ENCODE data around the gene CDC42SE1.

- TF ChIP-seq CTCF (IDR thresholded peaks at IDR 0.05; ENCODE audit: low read depth, low read length) (no peak), POLR2A (IDR thresholded peaks at IDR 0.05; ENCODE audit: extremely low read depth, insufficient read length) (no peak), MYC (IDR thresholded peaks at IDR 0.05; ENCODE audit: low read depth, low read length) (no peak)
- TF ChIP-seq, protein P1, sequence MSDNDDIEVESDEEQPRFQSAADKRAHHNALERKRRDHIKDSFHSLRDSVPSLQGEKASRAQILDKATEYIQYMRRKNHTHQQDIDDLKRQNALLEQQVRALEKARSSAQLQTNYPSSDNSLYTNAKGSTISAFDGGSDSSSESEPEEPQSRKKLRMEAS (IDR thresholded peaks at IDR 0.05; ENCODE audit: low read depth, low read length), result no peak
Measured at GRCh38 chr1:151054971-151055547, 4.4 kb downstream of the CDC42SE1 start.

Measured in NB4 (cell line).